ENCODE measurements around the gene RTF1.
"Not testable (repeated sequence)": the region's sequence is repeated elsewhere in the genome, so short reads cannot be mapped to it uniquely, and the experiment has no call there.

RTF1 gene

GRCh38 chr15:41416742-41417417 lies at the start of gene RTF1:
TSS of gene RTF1 (plus strand) at chr15:41417095. CDS start at chr15:41417116, 21 bp downstream.
- DNase-seq (ENCODE audit: low spot score) = peak; percentile 98

GRCh38 chr15:41367418-41367817 lies 49.5 kb upstream of the RTF1 start:
- no peak for DNase-seq (ENCODE audit: low spot score)

DNA sequence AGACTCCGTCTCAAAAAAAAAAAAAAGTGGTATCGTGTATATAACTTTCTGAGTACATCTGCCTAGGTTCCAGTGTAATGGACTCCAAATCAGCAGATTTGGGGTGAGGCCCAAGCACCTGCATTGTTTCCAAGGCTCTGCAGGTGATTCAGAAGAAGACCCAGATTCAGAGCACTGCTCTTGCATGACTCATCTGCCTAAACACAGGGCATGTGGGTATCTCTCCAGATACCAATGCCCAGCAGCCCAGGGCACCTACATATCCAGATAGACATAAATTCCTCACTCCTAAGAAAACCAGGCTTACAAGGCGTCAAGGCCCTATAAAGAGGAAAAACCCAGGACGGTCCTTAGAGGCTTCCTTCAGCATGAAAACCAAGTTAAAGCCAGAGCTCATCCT lies 38.9 kb upstream of the RTF1 start:
- DNase-seq (ENCODE audit: low spot score) = no peak

DNA sequence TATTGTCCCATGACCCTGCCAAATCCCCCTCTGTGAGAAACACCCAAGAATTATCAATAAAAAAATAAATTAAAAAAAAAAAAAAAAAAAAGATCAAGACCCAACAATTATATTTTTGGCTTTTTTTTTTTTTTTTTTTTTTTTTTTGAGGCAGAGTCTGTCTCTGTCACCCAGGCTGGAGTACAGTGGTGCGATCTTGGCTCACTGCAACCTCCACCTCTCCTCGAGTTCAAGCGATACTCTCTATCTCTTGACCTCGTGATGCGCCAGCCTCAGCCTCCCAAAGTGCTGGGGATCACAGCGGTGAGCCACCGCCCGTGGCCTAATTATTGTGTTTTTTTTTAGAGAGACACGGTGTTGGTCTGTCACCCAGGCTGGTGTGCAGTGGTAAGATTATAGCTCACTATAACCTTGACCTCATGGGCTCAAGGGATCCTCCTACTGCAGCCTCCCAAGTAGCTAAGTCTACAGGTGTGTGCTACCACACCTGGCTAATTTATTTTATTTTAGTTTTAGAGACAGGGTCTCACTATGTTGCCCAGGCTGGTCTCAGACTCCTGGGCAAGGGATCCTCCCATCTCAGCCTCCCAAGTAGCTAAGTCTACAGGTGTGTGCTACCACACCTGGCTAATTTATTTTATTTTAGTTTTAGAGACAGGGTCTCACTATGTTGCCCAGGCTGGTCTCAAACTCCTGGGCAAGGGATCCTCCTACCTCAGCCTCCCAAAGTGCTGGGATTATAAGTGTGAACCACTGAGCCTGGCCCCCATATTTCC lies 32.7 kb upstream of the RTF1 start:
- DNase-seq (ENCODE audit: low spot score) = not testable (repeated sequence)

- no peak for DNase-seq (ENCODE audit: low spot score)
These were observed 29.2 kb upstream of the RTF1 start for GRCh38 chr15:41387646-41388045.

- DNase-seq (ENCODE audit: low spot score) = no peak
These were observed 24.2 kb upstream of the RTF1 start for GRCh38 chr15:41392659-41393058.

DNA sequence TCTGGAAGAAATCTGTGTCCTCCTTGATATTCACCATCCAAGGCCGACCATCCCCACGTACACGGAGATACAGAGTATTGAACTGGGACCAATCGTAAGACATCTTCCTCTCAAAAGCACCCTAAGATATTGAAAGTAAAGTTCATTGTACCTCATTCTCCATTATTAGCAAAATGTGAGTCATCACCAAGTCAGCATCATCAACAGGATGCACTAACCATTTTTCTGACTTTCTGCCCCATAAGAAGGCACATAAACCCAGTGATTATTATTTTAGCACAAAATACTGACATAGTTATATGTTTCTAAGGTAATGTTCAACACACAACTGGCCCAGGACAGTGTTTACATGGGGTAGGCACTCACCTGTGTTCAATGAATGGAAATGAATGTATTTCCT lies 22.0 kb upstream of the RTF1 start:
- no peak for DNase-seq (ENCODE audit: low spot score)

DNA sequence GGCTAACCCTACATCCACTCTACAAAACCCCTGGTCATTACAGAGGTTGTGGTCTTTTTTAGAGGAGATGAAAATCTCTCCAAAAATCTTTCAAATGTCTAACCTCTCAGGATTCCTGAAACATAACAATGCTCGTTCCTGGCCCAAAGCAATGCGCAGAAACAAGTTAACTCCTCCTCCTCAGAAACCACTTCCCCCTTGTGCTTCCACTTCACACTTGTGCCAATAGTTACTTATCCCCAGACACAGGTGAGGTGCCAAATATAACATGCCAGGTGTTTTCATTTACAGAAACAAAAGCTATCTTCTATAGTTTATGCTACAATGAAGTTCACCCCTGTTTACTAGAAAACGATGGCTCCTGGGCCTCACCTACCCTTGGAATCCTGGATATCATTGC lies 20.8 kb upstream of the RTF1 start:
- DNase-seq (ENCODE audit: low spot score) = no peak

DNA sequence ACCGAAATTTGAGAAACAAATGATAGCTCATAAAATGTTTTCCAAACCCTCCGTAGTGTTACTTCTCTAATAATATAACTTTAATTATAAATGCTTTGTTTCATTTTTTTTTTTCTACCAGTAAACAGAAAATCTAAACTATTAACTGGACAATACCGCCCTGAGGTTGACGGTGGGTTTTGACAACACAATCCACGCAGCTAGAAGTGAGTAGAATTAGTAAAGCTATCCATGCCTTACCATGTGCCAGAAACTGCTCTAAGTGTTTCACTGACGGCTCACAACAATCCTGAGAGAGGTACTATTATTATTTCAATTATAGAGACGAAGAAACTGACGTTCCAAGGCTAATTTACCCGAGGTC lies 15.0 kb upstream of the RTF1 start:
- no peak for DNase-seq (ENCODE audit: low spot score)

- DNase-seq (ENCODE audit: low spot score) = no peak
These were observed 9.6 kb upstream of the RTF1 start for GRCh38 chr15:41407341-41407740.

GRCh38 chr15:41408234-41408641 lies 8.7 kb upstream of the RTF1 start:
- DNase-seq (ENCODE audit: low spot score) = no peak

GRCh38 chr15:41411031-41411430 lies 5.9 kb upstream of the RTF1 start:
- DNase-seq (ENCODE audit: low spot score) = no peak

- DNase-seq (ENCODE audit: low spot score) = no peak
These were observed 5.5 kb upstream of the RTF1 start for GRCh38 chr15:41411441-41411840.

- no peak for DNase-seq (ENCODE audit: low spot score)
These were observed 660 bp upstream of the RTF1 start for GRCh38 chr15:41416128-41416741.

DNA sequence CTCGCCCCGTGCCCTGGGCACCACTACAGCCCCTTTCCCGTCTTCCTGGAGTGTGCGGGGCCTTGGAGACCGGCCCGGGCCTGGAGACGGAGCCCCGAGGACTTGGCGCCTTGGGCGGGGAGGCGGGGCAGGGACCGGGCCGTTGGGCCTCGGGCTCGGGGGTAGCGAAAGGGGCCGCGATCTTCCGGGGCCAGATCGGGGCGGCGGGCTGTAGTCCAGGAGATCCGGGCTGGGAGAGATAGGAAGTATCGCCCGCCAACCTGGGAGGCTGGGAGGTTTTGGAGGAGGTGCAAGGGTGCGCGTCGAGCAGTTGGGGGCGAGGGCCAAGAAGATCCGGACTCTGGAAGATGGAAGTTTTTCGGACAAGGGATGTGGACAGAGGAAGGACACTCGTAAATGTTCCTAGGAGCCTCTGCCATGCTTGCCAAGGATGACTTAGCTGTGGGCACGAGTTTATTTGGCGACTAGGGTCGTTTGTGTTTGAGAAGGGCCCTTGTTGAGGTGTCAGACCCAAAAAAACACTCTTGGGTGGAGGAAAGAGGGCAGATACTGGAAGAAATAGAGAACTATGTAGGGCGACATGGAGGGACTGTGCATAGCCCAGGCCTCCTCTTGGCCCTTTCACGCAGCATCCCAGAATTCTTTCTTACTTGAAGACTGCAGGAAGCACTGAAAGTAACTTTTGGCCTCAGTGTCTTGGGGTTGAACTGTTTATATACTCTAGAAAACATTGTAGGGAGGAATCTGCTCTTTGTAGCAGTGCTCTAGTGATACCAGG lies 712 bp downstream of the RTF1 start:
- no peak for DNase-seq (ENCODE audit: low spot score)

- DNase-seq (ENCODE audit: low spot score) = no peak
These were observed 7.2 kb downstream of the RTF1 start for GRCh38 chr15:41423979-41424659.

GRCh38 chr15:41424809-41425208 lies 7.9 kb downstream of the RTF1 start:
- no peak for DNase-seq (ENCODE audit: low spot score)

- not testable (repeated sequence) for DNase-seq (ENCODE audit: low spot score)
These were observed 9.0 kb downstream of the RTF1 start for GRCh38 chr15:41425907-41426306.

DNA sequence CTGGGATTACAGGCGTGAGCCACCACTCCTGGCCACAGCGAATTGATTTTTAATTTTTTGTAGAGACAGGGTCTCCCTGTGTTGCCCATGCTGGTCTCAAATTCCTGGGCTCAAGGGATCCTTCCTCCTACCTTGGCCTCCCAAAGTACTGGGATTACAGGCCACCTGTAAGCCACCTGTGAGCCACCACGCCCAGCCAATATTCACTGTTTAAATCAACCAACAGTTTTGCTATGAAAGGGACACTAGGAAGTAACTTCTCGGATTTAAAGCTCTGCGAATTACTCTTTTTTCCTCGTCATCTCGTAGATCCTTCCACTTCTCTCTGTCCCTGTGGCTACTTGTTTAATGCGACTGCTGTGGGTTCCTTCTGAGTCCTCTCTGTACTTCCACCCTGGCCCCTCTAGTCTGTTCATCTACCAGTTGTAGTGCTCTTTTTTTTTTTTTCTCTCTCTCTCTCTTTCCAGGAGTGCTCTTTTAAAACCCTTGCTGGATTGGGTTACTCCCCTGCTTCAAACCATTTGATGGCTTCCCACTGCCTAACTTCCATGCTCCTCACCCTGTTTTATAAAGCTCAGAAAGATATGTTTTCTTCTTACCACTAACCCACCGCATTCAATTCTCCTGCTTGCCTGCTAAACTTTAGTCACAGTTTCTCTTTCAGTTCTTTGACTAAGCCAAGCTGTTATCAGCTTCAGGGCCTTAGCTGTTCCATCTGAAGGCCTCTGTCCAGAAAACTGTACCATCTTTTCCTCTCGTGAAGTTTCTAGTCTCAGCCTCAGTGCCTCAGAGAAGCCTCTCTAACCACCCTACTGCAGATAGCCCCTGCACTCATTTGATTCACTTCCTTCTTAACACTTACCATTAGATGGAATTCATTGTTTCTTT lies 12.4 kb downstream of the RTF1 start:
- no peak for DNase-seq (ENCODE audit: low spot score)

GRCh38 chr15:41435037-41435786 lies 18.3 kb downstream of the RTF1 start:
- DNase-seq (ENCODE audit: low spot score) = no peak
